HEK293 (cell line): ENCODE data around the gene SSTR3.
A peak's percentile ranks its signal among the peaks of the same experiment; 100 is the strongest.

Experiments used
- CTCF ChIA-PET: fragments of 350-600 bp; formaldehyde crosslinking; extraction: SDS; loops from one replicate; lab custom pipeline; 2021; ENCODE audit warnings: antibody characterized with exemption; lab: Yijun Ruan, JAX
- POLR2A ChIA-PET: fragments of 300-600 bp; formaldehyde crosslinking; extraction: SDS; loops from one replicate; lab custom pipeline; 2020; ENCODE audit warnings: antibody characterized with exemption, inconsistent platforms; lab: Yijun Ruan, JAX
- H3K27ac ChIP-seq: fragments of 200-500 bp; sonication (Bioruptor generic); 2 replicates; pipeline ENCODE4 v1.5.1; 2014; ENCODE audit warnings: low read depth, low read length, control low read depth, inconsistent platforms; ENCODE audit errors: extremely low read depth
- H3K36me3 ChIP-seq, 2 experiments: fragments of 200-500 bp in 1 of 2; sonication (Bioruptor generic) in 1 of 2; 1 replicate in 1 of 2; 2 replicates in 1 of 2; pipeline ENCODE4 v1.5.1; 2014 to 2017; ENCODE audit warnings: inconsistent platforms in 2 of 2, low read length in 2 of 2; ENCODE audit not compliant: control insufficient read depth in 2 of 2, insufficient read depth in 1 of 2
- H3K4me1 ChIP-seq: fragments of 200-500 bp; sonication (Bioruptor generic); 2 replicates; pipeline ENCODE4 v1.5.1; 2014; ENCODE audit warnings: mild to moderate bottlenecking, low read length, inconsistent platforms; ENCODE audit not compliant: control insufficient read depth, insufficient read depth
- H3K4me3 ChIP-seq: 2 replicates; pipeline ENCODE4 v1.5.1; 2011; ENCODE audit warnings: low read depth, mild to moderate bottlenecking, control low read depth, low read length, moderate library complexity
- H3K9me3 ChIP-seq: fragments of 200-500 bp; sonication (Bioruptor generic); 2 replicates; pipeline ENCODE4 v1.5.1; 2014; ENCODE audit warnings: low read depth, low read length, inconsistent platforms; ENCODE audit not compliant: control insufficient read depth, insufficient read depth
- EGR2 ChIP-seq: fragments of 450-650 bp; formaldehyde crosslinking; IDR thresholded peaks from 2 replicates; pipeline ENCODE4 v1.5.1; 2016; ENCODE audit warnings: low read depth, missing biosample characterization, missing genetic modification characterization
- KLF7 ChIP-seq: fragments of 450-650 bp; formaldehyde crosslinking; IDR thresholded peaks from 2 replicates; pipeline ENCODE4 v1.5.1; 2016; ENCODE audit warnings: missing biosample characterization, missing genetic modification characterization, borderline replicate concordance
- REPIN1 ChIP-seq: fragments of 450-650 bp; formaldehyde crosslinking; IDR thresholded peaks from 2 replicates; pipeline ENCODE4 v1.5.1; 2017; ENCODE audit warnings: missing biosample characterization, missing genetic modification characterization, low read depth
- SP3 ChIP-seq: fragments of 450-650 bp; formaldehyde crosslinking; IDR thresholded peaks from 2 replicates; pipeline ENCODE4 v1.5.1; 2016; ENCODE audit warnings: missing biosample characterization, missing genetic modification characterization
- ZBTB17 ChIP-seq: fragments of 450-650 bp; formaldehyde crosslinking; IDR thresholded peaks from 2 replicates; pipeline ENCODE4 v1.5.1; 2016; ENCODE audit warnings: missing biosample characterization, missing genetic modification characterization
- ZFP37 ChIP-seq: fragments of 450-650 bp; formaldehyde crosslinking; IDR thresholded peaks from 2 replicates; pipeline ENCODE4 v1.5.1; 2016; ENCODE audit warnings: missing biosample characterization, missing genetic modification characterization
- ZNF114 ChIP-seq: fragments of 450-650 bp; formaldehyde crosslinking; IDR thresholded peaks from 2 replicates; pipeline ENCODE4 v1.5.0; 2017; ENCODE audit warnings: missing biosample characterization, missing genetic modification characterization
- ZNF2 ChIP-seq: fragments of 450-650 bp; formaldehyde crosslinking; IDR thresholded peaks from 2 replicates; pipeline ENCODE4 v1.5.1; 2016; ENCODE audit warnings: missing biosample characterization, missing genetic modification characterization
- ZNF266 ChIP-seq: fragments of 450-650 bp; formaldehyde crosslinking; IDR thresholded peaks from 2 replicates; pipeline ENCODE4 v1.5.1; 2016; ENCODE audit warnings: missing biosample characterization, missing genetic modification characterization, low read depth
- ZNF394 ChIP-seq: fragments of 450-650 bp; formaldehyde crosslinking; IDR thresholded peaks from 2 replicates; pipeline ENCODE4 v1.5.1; 2016; ENCODE audit warnings: missing biosample characterization, missing genetic modification characterization, mild to moderate bottlenecking, moderate library complexity, borderline replicate concordance
- ZNF423 ChIP-seq: fragments of 450-650 bp; formaldehyde crosslinking; IDR thresholded peaks from 2 replicates; pipeline ENCODE4 v1.5.1; 2016; ENCODE audit warnings: missing biosample characterization, missing genetic modification characterization
- ZNF501 ChIP-seq: fragments of 450-650 bp; formaldehyde crosslinking; IDR thresholded peaks from 2 replicates; pipeline ENCODE4 v1.5.1; 2016; ENCODE audit warnings: missing biosample characterization, missing genetic modification characterization
- ZNF585B ChIP-seq: fragments of 450-650 bp; formaldehyde crosslinking; IDR thresholded peaks from 2 replicates; pipeline ENCODE4 v1.5.1; 2016; ENCODE audit warnings: missing biosample characterization, missing genetic modification characterization
- ZNF596 ChIP-seq: fragments of 450-650 bp; IDR thresholded peaks from 2 replicates; pipeline ENCODE4 v1.5.0; 2018; ENCODE audit warnings: missing biosample characterization, mild to moderate bottlenecking, missing genetic modification characterization, moderate library complexity
- ZNF621 ChIP-seq: fragments of 450-650 bp; formaldehyde crosslinking; IDR thresholded peaks from 2 replicates; pipeline ENCODE4 v1.5.1; 2017; ENCODE audit warnings: missing biosample characterization, missing genetic modification characterization
- ZNF624 ChIP-seq: fragments of 450-650 bp; formaldehyde crosslinking; IDR thresholded peaks from 2 replicates; pipeline ENCODE4 v1.5.1; 2017; ENCODE audit warnings: missing biosample characterization, missing genetic modification characterization
- ZNF658 ChIP-seq: fragments of 450-650 bp; formaldehyde crosslinking; IDR thresholded peaks from 2 replicates; pipeline ENCODE4; 2016; ENCODE audit warnings: missing biosample characterization, missing genetic modification characterization
- ZNF707 ChIP-seq: fragments of 450-650 bp; formaldehyde crosslinking; IDR thresholded peaks from 2 replicates; pipeline ENCODE4 v1.5.1; 2016; ENCODE audit warnings: missing biosample characterization, missing genetic modification characterization
- ZXDB ChIP-seq: fragments of 450-650 bp; formaldehyde crosslinking; IDR thresholded peaks from 2 replicates; pipeline ENCODE4 v1.5.1; 2016; ENCODE audit warnings: missing biosample characterization, missing genetic modification characterization
- TF ChIP-seq, protein P1 (sequence below): fragments of 450-650 bp; formaldehyde crosslinking; IDR thresholded peaks from 2 replicates; pipeline ENCODE4 v1.5.1; 2016; ENCODE audit warnings: missing biosample characterization, missing genetic modification characterization, low read depth
- TF ChIP-seq, protein P2 (sequence below): fragments of 450-650 bp; formaldehyde crosslinking; IDR thresholded peaks from 2 replicates; pipeline ENCODE4 v1.5.1; 2016; ENCODE audit warnings: missing biosample characterization, missing genetic modification characterization
- TF ChIP-seq, protein P3 (sequence below): fragments of 450-650 bp; formaldehyde crosslinking; IDR thresholded peaks from 2 replicates; pipeline ENCODE4 v1.5.1; 2017; ENCODE audit warnings: missing biosample characterization, missing genetic modification characterization

SSTR3 gene

DNA sequence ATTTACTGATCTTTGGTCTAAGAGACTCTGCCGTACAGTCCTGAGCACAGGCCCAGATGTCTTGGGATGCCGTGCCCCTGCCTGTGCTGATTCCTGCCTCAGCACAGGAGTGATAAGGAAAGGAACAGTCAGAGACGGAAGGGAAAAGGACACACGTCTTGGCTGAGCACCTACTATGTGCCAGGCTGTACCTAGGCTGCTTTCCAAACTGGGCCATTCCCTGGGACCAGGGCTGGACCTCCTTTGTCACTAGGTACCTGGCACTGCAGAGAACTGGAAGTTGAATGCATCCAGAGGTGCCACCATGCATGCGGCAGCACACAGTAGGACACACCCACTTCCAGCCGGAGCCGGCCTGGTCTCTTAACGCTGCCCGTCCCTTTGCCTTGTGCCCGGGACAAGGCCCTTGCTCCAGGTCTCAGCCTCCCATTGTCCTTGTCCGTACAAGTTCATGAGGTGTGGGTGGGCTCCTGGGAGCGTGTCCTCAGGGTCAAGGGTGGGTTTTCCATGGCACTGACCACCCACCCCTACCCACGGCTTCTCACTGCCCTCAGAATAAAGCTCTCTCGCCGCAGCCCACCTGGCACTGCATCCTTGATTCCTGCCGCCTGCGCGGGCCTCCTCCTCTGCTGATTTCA lies 1.1 kb upstream of the SSTR3 start:
- Histone ChIP-seq H3K36me3 (no peaks in the 10 kb centered on the region), H3K27ac (no peak overlapping the region), H3K4me1 (no peaks in the 10 kb centered on the region), H3K4me3 (no peak overlapping the region), H3K9me3 (no peaks in the 10 kb centered on the region)
- ChIA-PET CTCF (interaction anchor here (1.6 kb wide), 1 partner anchor 14 kb away, joined by 5 read pairs; no protein-coding TSS in a partner anchor), POLR2A (no interaction called here)
- peak; percentile 35; the same call in 1 of the 2 replicates for TF ChIP-seq EGR2
- TF ChIP-seq ZNF423 (tag by site-specific recombination) = no peak

DNA sequence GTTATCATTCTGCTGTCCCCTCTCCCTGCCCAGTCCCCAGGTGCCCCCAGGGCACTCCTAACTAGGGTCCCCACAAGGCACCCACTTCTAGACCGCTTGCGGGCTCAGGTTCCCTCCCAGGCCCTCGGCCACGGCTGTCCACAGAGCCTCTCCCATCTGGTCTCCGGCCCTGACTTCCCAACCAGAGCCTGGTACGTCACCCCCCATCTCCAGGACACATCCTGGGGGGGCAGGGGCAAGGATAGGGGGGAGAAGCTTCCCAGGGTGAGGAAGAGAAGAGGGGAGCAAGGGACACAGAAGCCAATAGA lies 457 bp downstream of the SSTR3 start:
- H3K4me3 ChIP-seq = no peak overlapping the region
- POLR2A ChIA-PET = no interaction called here
- CTCF ChIA-PET = interaction anchor here (0.6 to 3.9 kb wide), 2 partner anchors 12 to 21 kb away, joined by 11 to 24 read pairs; no protein-coding TSS in a partner anchor

DNA sequence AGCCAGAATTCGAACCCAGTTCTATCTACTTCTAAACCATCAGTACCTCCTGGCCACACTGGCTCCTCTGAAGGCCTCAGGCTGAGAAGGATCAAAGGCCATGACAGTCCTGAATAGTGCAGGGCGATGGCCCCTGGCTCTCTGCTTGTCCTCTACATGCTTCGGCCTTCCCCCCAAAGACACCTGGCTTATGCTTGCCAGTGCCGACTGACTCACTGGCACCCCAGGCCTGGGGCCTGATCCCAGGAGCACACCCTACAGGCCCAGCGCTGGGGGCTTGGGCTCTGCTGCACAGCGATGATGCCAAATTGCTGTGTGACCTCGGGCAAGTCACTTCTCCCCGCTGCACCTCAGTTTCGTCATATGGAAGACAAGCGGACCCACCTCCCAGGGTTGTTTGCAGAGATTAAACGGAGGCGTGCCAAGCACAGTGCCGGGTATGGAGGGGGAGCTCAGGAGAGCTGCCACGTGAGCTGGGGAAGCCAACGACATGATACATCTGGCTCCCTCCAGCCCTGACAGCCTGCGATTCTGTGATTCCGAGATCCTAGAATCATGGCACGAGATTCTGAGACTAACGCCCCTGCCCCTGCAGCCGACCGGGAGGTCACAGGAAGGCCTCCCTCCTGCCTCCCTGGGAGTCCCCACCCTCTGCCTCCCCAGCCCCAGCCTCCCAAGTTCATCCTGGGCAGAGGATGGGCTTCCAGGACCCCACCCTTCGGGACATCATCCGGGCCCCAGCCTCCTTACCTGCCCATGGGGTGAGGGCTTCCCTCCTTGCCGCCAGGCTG lies 1.0 kb downstream of the SSTR3 start:
- Histone ChIP-seq H3K27ac (no peak overlapping the region), H3K4me3 (no peak overlapping the region), H3K4me1 (no peaks in the 10 kb centered on the region), H3K9me3 (no peaks in the 10 kb centered on the region), H3K36me3 (no peaks in the 10 kb centered on the region)
- TF ChIP-seq ZNF621 (tag by site-specific recombination) = no peak
- no peak for TF ChIP-seq EGR2
- no peak for TF ChIP-seq ZNF658 (tag by site-specific recombination)
- TF ChIP-seq, protein P1, sequence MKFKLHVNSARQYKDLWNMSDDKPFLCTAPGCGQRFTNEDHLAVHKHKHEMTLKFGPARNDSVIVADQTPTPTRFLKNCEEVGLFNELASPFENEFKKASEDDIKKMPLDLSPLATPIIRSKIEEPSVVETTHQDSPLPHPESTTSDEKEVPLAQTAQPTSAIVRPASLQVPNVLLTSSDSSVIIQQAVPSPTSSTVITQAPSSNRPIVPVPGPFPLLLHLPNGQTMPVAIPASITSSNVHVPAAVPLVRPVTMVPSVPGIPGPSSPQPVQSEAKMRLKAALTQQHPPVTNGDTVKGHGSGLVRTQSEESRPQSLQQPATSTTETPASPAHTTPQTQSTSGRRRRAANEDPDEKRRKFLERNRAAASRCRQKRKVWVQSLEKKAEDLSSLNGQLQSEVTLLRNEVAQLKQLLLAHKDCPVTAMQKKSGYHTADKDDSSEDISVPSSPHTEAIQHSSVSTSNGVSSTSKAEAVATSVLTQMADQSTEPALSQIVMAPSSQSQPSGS (tag by site-specific recombination) = no peak
- no peak for TF ChIP-seq ZNF394 (tag by site-specific recombination)
- no peak for TF ChIP-seq KLF7
- no peak for TF ChIP-seq ZFP37 (tag by site-specific recombination)
- TF ChIP-seq REPIN1 = no peak
- no peak for TF ChIP-seq ZNF266 (tag by site-specific recombination)
- TF ChIP-seq ZNF585B (tag by site-specific recombination) = no peak
- TF ChIP-seq ZNF501 (tag by site-specific recombination) = no peak
- TF ChIP-seq ZBTB17 (tag by site-specific recombination) = no peak
- TF ChIP-seq, protein P2, sequence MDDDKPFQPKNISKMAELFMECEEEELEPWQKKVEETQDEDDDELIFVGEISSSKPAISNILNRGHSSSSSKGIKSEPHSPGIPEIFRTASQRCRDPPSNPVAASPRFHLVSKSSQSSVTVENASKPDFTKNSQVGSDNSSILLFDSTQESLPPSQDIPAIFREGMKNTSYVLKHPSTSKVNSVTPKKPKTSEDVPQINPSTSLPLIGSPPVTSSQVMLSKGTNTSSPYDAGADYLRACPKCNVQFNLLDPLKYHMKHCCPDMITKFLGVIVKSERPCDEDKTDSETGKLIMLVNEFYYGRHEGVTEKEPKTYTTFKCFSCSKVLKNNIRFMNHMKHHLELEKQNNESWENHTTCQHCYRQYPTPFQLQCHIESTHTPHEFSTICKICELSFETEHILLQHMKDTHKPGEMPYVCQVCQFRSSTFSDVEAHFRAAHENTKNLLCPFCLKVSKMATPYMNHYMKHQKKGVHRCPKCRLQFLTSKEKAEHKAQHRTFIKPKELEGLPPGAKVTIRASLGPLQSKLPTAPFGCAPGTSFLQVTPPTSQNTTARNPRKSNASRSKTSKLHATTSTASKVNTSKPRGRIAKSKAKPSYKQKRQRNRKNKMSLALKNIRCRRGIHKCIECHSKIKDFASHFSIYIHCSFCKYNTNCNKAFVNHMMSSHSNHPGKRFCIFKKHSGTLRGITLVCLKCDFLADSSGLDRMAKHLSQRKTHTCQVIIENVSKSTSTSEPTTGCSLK (tag by site-specific recombination) = no peak
- TF ChIP-seq ZNF114 (tag by site-specific recombination) = no peak
- no peak for TF ChIP-seq ZXDB (tag by site-specific recombination)
- TF ChIP-seq ZNF707 (tag by site-specific recombination) = no peak
- TF ChIP-seq ZNF2 (tag by site-specific recombination) = no peak
- ChIA-PET POLR2A (no interaction called here), CTCF (interaction anchor here (0.6 to 3.9 kb wide), 2 partner anchors 11 to 21 kb away, joined by 11 to 24 read pairs; no protein-coding TSS in a partner anchor)

More for the DNA sequence above, 457 bp downstream of the SSTR3 start:
- Histone ChIP-seq H3K27ac (no peak overlapping the region), H3K4me1 (no peaks in the 10 kb centered on the region)
- TF ChIP-seq, protein P3, sequence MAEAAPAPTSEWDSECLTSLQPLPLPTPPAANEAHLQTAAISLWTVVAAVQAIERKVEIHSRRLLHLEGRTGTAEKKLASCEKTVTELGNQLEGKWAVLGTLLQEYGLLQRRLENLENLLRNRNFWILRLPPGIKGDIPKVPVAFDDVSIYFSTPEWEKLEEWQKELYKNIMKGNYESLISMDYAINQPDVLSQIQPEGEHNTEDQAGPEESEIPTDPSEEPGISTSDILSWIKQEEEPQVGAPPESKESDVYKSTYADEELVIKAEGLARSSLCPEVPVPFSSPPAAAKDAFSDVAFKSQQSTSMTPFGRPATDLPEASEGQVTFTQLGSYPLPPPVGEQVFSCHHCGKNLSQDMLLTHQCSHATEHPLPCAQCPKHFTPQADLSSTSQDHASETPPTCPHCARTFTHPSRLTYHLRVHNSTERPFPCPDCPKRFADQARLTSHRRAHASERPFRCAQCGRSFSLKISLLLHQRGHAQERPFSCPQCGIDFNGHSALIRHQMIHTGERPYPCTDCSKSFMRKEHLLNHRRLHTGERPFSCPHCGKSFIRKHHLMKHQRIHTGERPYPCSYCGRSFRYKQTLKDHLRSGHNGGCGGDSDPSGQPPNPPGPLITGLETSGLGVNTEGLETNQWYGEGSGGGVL = no peak
- TF ChIP-seq SP3 (tag by site-specific recombination) = no peak
- TF ChIP-seq ZNF585B (tag by site-specific recombination) = no peak
- TF ChIP-seq ZNF624 (tag by site-specific recombination) = no peak
- TF ChIP-seq ZNF596 (tag by site-specific recombination) = no peak
- TF ChIP-seq, all 188 proteins: peak for 0
- no peaks in the 10 kb centered on the region for H3K9me3 ChIP-seq
- no peaks in the 10 kb centered on the region for H3K36me3 ChIP-seq
